ENCODE data around the gene TRIM25.

The TRIM25 gene

DNA sequence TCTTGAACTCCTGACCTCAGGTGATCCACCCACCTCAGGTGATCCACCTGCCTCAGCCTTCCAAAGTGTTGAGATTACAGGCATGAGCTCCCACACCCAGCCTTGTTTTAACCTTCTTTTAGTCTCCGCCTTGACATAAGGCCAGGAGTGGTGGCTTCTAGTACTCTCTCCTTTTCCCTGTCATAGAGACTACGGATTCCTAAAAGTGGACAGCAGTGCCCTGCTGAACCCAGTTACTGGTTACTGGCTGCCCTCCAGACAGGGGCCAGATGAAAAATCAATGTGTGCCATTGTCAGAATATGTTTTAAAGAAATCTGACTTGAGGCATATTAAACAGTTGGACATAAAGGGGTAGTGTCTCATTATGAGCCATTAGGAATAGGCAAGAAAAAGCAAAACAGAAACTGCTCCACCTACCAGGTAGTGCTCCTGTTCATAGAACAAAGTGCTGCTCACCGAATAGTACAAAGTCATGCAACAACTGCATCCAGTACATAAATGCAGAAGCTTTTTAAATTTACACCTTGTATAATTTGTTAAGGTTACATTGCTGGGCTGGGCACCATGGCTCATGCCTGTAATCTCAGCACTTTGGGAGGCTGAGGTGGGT is 32.1 kb downstream of the TRIM25 start:
- H3K4me3 ChIP-seq (ENCODE audit: low read depth, low read length), result no peak overlapping the region
- TF ChIP-seq, protein P1, sequence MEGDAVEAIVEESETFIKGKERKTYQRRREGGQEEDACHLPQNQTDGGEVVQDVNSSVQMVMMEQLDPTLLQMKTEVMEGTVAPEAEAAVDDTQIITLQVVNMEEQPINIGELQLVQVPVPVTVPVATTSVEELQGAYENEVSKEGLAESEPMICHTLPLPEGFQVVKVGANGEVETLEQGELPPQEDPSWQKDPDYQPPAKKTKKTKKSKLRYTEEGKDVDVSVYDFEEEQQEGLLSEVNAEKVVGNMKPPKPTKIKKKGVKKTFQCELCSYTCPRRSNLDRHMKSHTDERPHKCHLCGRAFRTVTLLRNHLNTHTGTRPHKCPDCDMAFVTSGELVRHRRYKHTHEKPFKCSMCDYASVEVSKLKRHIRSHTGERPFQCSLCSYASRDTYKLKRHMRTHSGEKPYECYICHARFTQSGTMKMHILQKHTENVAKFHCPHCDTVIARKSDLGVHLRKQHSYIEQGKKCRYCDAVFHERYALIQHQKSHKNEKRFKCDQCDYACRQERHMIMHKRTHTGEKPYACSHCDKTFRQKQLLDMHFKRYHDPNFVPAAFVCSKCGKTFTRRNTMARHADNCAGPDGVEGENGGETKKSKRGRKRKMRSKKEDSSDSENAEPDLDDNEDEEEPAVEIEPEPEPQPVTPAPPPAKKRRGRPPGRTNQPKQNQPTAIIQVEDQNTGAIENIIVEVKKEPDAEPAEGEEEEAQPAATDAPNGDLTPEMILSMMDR (IDR thresholded peaks at IDR 0.05; ENCODE audit: borderline replicate concordance, insufficient read depth, low read depth, low read length), result no peak

DNA sequence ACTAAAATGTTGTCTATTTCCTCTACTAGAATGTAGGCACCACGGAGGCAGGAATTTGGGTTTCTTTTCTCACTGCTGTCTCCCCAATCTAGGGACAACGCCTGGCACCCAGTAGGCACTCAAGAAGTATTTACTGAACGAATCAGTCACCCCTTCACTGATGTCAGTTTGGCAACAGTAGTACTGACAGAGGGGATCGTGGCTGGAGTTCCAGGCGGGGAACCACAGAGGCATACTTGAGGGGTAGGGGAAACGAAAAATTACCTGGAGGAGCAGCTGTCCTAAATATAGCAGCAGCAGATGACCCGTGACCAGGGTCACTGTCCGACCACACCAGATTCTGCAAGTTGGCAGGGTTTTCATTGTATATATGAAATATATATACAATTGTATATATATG is 33.3 kb downstream of the TRIM25 start:
- H3K4me3 ChIP-seq (ENCODE audit: low read depth, low read length), result no peak overlapping the region
- TF ChIP-seq, protein P1 (IDR thresholded peaks at IDR 0.05; ENCODE audit: borderline replicate concordance, insufficient read depth, low read depth, low read length), result no peak

DNA sequence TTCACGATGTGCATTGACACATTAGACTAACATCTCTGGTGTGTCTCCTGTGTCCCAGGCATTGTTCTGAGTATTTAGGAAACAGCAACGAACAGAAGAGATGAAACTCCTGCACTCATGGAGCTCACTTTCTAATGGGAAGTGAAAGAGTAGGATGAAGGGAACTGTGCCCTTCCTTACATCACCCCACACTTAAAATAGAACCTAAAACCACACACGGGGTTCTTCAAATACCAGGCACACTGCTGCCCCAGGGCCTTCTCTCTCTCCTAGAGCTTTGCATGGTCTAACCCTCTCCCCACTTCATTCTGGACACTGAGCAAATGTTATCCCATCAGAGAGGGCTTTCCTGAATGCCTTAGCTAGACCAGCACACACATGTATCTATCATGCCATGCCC is 33.7 kb downstream of the TRIM25 start:
- TF ChIP-seq, protein P1 (IDR thresholded peaks at IDR 0.05; ENCODE audit: borderline replicate concordance, insufficient read depth, low read depth, low read length), result no peak

DNA sequence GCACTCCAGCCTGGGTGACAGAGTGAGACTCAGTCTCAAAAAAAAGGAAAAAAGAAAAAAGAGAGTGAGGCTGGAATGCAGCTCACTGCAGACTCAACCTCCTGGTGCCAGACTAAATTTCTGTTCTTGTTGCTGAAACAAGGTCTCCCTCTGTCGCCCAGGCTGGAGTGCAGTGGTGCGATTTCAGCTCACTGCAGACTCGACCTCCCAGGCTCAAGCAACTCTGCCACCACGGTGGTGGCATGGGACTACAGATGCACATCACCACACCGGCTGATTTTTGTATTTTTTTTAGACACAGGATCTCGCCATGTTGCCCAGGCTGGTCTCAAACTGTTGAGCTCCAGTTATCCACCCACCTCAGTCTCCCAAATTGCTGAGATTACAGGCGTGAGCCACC is 34.6 kb downstream of the TRIM25 start:
- H3K4me3 ChIP-seq (ENCODE audit: low read depth, low read length), result no peak overlapping the region
- TF ChIP-seq, protein P1 (IDR thresholded peaks at IDR 0.05; ENCODE audit: borderline replicate concordance, insufficient read depth, low read depth, low read length), result no peak

More for the DNA sequence above, 33.7 kb downstream of the TRIM25 start:
- no peak overlapping the region for H3K4me3 ChIP-seq (ENCODE audit: low read depth, low read length)

DNA sequence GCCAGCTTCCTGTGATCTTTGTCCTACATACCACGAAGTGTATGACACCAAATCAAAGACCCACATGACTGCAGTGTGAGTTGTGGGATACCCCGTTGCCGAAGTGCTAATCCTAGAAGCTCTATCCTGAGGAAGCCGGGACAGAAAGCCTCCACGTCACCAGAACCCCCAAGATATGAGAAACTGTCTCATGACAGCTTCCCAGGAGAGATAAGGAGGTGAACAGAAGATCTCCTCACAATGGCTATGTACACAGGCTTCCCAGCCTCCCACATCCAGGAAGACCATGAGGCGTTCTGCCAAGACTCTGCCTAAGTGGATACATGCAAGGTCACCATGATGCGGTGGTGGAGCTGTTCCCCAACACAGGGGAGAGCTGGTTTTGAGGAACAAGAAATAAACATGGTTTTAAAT is 37.1 kb downstream of the TRIM25 start:
- TF ChIP-seq, protein P1 (IDR thresholded peaks at IDR 0.05; ENCODE audit: borderline replicate concordance, insufficient read depth, low read depth, low read length), result no peak
- no peak overlapping the region for H3K4me3 ChIP-seq (ENCODE audit: low read depth, low read length)

DNA sequence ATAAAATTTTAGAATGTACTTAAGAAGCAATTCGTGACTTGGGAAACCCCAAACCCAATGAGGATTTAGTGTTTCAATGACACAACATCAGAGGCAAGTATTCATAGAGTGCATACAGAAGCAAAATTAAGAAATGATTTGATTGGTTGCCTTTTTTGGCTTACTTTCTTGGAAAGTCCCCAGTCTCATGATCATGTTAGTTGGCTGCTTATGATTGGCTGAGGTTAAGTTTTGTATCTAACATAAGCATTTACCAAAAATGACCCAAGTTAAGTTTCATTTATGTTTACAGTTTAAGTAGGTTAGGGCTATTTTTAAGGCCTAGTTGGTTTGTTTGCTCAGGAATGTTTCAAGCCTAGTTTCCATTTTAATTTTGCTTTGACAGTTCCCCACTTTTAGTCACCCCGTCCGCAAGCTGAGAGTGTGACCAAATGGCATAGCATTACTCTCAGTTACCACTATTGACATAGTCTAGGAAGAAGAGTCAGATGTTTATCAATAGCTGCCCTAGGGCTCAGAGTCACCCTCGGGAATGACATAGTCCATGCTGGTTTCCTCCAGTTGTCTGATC is 43.7 kb downstream of the TRIM25 start:
- H3K4me3 ChIP-seq (ENCODE audit: low read depth, low read length), result no peak overlapping the region
- TF ChIP-seq, protein P1 (IDR thresholded peaks at IDR 0.05; ENCODE audit: borderline replicate concordance, insufficient read depth, low read depth, low read length), result no peak

DNA sequence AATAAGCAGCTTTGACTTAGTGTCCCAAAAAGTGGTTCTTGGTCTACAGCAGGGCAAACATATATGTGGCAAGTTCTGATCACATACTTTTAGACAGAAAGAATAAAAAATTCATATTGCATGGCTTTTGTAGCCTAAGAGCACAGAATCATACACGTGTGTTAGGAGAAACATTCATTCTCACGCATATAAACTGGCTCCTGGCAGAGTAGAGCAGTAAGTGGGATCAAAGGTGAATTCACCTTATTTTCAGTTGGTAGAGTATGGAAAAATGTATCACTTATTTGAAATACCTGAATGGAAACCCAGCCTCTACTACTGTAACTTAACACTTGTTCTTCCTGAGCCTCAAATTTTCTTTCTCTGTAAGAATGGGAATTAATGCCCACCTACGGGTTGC is 45.1 kb downstream of the TRIM25 start:
- TF ChIP-seq, protein P1 (IDR thresholded peaks at IDR 0.05; ENCODE audit: borderline replicate concordance, insufficient read depth, low read depth, low read length), result no peak
- no peak overlapping the region for H3K4me3 ChIP-seq (ENCODE audit: low read depth, low read length)
